Measurements from ENCODE around the gene LIX1L.
A peak's percentile ranks its signal among the peaks of the same experiment; 100 is the strongest.
"Not testable (repeated sequence)": the region's sequence is repeated elsewhere in the genome, so short reads cannot be mapped to it uniquely, and the experiment has no call there.

The LIX1L gene

DNA sequence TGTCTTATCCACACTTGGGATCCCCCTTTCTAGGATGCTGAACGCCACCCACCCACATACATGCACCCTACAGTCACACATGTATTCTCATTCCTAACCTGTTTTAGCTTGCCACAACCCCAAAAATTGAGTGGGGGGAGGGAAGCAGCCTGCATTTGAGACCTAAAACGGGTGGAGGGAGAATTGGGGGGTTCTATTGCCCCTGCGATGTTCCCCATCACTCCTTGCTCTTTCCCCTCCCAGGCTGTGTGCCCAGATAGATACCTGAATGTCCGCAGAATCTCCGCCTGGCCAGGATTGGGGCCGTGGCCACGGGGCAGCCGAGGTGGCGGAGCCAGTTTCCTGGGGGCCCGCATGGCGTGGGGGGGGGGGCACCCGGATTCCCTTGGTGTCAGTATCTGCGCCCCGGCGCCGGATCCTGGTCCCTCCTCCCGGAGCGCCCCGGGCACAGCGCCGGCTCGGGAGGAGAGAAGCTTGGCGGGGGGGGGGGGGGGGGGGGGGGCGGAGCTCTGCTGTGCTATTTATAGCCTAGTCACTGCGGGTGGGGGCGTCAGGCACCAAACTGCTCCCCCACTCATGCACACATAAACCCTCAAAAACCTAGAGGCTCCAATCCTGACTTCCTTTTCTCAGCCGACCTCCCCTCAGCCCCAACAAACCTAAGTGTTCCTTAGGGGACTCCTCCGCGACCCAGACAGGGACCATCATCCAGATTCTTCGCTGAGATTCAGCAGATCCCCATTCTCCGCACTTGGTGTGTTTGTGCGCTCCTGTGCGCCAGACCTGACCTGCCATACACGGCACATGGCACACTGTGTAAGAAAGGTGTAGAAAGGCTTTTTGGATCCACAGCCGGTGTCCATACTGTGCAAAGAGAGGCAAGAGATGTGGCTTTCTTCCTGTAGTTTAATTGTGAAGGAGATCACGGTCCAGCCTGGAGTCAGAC, 4.6 kb upstream of the LIX1L start:
- peak; percentile 19 for DNase-seq

DNA sequence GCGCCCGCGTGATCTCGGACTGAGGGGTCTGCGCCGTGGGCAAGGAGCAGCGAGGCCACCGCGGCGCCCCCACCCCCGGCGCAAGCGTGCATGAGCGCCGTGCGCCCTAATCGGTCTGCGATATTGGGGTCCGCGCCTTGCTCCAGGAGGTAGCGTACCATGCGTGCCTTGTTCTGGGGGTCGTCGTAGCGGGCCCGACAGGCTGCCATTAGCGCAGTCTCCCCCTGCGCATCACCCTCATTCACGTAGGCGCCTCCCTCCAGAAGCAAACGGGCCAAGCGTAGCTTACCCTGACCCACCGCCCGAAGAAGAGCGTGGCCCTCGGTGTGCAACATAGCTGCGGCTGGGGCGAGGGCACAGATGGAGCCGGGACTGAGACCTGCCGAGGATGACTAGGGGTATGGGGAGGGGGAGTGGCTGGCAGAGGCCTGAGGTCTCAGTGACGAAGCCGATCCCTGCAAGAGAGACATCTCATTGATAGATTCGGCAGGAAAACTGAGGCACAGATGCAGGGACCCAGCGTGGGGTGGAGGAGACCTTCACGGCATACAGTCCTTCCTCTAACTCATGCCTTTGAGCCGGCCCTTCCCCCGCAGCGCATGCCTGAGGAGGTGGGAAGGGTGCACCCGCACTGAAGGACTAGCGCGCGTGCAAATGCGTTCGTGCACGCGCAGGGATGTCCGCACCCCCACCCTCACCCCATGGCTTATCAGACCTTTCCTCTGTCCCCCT, 3.8 kb upstream of the LIX1L start:
- peak; percentile 39 for DNase-seq

DNA sequence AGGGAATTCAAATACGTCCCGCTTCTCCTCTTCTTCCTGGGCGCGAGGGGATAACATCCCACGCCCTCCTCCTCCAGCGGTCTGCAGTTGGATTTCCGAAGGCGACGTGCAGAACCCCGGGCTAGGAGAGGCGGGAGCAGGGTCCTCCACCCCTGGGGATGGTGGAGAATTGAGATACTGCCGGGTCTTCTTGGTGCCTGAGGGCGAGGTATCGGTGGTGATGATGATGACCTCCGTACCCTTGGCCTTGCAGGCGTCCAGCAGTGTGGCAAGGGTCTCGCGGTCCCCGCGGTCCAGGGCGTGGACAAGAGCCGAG, 3.2 kb upstream of the LIX1L start:
- DNase-seq: peak; percentile 34

DNA sequence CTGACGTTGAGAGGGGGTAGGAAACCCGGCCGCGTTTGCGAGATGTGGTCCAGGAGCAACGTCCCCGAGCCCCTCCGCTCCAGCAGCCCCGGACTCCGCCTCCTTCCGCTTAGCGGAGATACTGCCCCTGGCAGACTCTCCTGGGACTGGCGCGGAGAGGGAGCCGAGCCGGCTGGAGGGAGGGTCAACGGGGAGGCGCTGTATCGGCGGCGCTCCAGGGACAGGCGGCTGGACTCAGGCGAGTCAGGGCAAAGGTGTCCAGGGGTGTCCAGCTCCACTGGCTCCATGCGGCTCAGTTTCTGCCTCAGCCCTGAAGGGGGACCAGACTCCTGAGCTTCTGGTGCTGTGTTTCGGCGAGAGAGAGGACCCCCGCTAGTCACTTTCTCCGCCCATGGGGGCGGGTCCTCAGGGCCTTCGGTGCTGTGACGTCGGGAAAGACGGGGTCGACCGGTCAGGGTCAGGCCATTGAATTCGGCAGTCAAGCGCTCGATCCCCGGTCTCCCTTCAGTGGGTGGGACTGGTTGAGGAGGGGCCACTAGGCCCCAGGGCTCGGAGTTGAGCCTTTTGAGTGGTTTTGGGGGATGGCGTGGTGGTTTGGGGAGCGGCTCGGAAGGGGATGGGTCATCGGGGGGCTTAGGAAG, 2.8 kb upstream of the LIX1L start:
- DNase-seq: peak; percentile 83

DNA sequence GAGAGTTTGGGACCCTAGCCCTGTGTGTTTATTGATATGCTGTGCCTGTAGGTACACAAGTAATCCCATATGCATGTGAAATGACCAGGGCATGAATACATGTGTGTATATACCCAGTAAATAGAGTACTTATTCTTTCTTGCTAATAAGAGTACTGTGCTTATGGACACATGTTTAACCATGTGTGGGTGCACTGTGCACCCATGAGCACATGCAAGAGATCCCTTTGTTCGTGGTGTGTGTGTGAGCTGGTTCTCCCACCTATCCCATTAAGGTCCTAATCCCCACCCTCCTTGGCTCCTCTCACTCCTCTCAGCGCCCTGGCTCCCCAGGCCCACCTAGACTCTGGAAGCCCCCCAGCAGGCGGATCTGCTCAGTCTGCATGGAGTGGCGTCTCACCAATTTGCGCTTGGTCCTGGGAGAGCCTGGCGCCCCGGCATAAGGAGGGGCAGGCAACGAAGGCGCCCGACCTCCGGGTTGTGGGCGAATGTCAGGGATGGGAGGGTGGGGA, 2.2 kb upstream of the LIX1L start:
- no peak for DNase-seq

DNA sequence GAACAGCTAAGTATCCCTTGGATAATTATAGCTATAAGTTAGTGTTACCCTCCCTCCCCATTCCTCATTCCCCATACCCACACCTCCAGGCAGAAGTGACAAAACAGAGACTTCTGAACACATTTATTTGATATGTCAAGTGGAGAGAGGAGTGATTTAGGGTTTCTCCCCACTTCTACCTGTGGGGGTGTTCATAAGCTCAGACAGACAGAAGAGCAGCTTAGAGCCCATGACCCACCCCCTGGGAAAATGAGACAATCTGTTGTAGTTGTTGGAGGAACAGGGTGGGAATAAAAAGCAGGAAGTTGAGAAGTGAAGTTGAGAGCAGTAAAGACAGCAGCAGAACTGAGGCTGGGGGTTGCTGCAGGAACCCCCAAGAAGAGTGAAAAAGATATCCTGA, 1.5 kb upstream of the LIX1L start:
- DNase-seq: no peak

DNA sequence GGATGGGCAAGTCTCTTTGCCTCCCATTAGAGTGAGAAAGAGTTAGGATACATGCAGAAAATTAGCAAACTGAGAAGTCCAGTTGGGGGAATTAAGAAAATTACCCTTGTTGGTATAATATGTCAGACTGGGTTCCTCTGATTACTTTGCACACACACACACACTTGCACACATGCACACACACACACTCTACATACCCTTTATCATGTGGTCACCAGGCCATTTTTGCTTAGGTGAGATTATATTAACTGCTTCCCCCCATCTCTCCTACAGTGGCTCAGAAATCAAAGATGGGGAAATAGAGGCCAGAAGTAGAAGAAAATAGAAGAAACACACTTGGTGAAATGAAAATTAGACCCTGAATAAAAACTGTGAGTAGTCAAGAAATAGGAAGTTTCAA, 917 bp upstream of the LIX1L start:
- no peak for DNase-seq

DNA sequence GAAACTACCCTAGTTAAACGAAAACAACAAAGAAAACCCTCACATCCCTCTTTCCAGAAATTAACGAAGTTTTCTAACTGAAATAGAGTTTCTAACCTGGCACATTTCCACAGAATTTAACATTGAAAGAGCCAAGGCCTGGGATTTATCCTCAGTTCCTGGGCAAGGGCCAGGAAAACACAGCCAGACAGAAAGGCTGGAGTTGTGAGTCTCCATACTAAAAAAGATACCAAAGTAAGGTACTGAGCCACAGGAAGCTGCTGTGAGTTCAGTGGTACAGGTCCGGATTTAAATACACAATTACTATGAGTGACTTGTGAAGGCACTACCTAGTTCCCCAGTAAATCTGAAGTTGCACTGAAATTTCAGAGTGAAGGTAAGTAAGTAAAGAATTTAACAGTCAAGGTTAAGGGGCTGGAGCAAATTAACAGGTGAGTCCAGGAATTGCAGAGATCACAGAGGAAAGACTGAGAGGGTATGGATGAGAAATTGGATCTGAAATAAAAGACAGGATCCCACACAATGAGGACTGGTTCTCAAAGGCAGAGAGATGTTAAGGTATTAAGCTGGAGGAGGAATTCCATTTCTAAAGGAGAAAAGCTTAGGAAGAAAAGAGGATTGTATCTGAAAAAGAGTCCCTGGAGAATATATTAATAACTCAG, 905 bp downstream of the LIX1L start:
- DNase-seq: no peak

DNA sequence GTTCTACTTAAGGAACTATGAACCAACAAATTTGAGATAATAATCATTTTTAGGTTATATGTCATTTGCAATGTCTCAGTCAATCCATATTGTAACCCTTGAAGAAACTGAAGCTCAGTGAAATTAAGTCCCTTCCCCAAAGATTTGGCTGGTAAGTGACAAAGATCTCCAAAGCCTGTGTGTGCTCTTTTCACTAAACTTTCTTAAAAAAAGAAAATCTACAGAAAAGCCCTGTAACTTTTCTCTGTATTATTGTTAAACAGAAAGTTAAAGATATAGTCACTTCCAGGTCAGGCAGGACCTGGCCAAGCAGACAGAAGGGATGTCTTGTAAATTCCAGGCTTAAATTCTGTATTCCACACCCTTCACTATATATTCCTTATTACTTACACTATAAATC, 1.5 kb downstream of the LIX1L start:
- no peak for DNase-seq

DNA sequence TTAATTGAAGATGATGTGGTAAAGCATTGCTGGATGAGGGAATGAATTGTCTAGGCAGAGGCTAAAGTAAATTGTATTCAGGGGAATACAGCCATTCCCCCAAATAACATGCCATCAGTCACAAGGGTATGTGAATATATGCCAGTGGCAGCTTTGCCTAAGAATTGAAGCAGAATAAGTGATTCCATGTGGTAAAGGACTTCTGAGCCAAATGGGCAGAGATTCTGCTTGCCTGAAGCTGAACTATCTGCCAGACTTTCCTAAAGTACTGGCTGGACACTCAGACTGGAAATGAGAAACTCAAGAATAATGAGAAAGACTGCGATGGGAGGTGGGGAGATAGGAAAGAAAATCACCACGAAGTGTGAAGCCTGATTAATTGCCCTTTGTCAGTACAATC, 2.4 kb downstream of the LIX1L start:
- DNase-seq: no peak

DNA sequence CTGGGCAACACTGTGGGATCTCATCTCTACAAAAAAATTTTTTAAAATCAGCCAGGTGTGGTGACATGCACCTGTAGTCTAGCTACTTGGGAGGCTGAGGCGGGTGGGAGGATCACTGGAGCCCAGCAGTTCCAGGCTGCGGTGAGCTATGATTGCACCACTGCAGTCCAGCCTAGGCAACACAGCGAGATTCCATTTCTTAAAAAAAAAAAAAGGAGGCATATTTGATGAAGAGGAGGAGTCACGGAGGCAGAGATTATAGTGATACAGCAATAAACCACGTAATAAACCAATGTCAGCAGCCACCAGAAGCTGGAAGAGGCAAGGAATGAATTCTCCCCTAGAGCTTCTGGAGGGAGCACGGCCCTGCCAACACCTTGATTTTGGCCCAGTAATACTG, 4.0 kb downstream of the LIX1L start:
- no peak for DNase-seq

DNA sequence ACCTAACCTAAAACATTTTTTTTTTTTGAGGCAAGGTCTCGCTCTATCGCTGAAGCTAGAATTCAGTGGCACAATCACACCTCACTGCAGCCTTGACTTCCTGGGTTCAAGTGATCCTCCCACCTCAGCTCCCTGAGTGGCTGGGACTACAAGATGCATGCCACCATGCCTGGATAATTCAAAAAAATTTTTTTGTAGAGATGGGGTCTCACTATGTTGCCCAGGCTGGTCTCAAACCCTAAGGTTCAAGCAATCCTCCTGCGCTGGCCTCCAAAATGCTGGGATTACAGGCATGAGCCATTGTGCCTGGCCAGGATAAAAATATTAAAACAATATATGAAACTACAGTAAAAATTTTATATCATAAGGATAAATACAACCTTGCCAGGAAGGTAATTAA, 4.9 kb downstream of the LIX1L start:
- DNase-seq: no peak

DNA sequence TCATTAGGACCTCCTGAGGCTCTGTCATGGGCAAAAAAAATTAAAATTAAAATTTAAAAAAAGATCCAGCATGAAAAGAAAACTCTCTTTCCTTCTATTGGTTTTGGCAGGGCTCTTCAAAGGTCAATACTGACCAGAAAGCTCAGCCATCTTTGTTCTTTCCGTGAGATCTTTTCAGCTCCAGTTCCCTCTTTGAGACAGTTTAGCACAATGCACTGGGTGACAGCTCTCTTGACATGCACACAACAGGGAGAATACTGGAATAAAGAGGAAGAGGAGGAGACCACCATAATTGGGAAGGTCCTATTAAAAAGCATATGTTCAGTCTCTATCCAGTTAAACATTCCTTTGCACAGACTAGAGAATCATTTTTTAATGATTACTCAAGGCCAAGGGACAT, 6.3 kb downstream of the LIX1L start:
- DNase-seq: no peak

DNA sequence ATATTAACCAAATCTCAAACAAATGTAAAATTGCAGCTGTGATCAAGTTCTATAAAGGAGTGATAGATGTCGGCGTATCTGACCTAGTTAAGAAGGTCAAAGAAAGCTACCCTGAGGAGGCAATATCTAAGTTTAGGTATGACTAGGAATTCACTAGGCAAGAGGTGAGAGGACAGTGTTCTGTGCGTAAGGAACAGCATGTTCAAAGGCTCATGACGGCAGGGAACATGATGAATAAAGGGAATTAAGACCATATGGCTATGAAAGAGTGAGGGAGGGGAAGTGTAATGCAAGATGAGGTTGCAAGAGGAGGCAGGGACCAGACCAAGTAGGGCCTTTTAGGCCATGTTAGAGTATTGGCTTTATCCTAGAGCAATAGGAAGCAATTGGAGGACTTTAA, 8.6 kb downstream of the LIX1L start:
- DNase-seq: no peak

DNA sequence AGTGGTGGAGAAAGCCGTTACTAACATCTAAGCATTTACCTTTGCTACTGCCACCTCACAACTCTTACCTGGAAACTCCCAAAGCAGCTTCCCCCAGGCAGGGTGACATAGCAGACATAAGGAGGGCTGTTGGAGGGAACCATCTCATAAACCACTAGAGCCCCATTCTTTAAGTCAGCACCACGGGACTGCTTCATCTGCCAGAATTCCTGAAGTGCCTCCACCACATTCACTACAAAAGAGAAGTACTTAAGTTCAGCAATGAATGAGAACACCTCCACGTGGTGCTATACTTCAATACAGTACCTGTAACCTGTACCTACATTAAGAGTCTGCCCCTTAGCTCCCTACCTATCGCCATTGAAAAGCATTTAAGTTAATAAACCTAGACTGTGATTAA, 10.3 kb downstream of the LIX1L start:
- no peak for DNase-seq

DNA sequence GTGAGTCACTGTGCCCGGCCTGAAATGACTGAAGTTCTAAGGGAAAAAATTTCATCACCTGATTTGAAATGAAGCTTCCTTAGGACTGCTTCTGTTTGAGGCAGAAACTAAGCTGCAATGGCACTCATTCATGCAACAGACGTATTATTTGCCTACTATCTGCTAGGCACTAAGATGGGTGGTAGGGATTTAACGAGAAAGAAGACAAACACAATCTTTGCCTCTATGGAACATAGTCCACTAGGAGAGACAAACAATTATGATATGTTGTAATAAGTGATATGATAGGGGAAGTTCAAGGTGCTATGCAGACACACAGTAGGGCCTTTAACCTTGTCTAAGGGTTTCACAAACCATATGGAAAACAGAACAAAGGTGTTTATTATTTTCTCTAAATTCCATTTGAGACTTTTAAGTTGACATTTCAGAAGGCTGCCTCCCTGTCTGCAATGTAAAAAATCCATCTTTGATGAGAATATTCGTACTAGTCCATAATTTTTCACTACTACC, 11.3 kb downstream of the LIX1L start:
- DNase-seq: no peak

DNA sequence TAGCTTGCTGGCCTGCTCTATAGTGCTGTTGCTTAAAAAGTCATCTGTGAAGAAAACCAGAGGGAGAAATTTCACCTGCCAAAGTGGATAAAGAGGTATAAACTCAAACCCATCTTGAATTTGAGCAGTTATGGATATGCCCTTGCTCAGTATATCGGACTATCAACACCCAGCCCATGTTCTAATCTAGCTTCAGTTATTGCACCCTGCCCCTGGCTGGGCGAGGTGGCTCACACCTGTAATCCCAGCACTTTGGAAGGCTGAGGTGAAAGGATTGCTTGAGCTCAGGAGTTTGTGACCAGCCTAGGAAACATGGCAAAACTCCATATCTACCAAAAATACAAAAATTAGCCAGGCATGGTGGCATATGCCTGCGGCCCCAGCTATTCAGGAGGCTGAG, 13.3 kb downstream of the LIX1L start:
- DNase-seq: no peak

DNA sequence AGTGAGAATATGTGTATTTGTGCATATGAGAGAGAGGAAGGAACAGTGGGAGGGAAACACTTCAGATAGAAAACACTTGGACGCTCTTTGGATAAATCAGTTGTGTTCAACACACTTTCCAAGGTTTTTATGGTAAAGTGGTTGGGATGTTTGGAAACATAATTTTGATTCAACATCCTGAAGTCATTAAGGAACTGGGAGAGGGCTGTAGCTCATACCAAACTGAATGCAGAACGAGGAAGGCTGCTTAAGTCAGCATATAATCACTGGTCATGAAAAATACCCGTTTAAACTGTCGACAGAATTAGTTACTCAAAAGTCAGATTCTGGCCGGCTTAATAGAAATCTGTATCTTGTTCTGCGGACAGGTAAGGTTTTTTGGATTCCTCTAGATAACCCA, 14.9 kb downstream of the LIX1L start:
- no peak for DNase-seq

DNA sequence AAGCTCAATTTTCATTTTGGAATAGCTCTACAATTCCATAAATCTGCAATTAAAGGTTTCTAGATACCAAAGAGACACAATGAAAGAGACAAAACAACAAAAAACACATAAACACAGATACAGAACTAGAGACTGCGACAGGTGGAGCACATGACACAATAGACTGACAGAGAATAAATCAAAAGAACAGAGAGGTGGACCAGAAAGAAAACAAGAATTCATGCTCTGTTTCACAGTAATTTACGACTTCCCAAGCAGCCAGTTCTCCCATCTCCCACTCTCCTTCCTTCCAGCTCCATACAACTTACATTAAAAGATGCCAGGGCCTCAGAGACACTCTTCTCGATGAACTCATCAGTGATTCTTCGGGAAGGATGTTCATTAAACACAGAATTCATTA, 15.4 kb downstream of the LIX1L start:
- no peak for DNase-seq

DNA sequence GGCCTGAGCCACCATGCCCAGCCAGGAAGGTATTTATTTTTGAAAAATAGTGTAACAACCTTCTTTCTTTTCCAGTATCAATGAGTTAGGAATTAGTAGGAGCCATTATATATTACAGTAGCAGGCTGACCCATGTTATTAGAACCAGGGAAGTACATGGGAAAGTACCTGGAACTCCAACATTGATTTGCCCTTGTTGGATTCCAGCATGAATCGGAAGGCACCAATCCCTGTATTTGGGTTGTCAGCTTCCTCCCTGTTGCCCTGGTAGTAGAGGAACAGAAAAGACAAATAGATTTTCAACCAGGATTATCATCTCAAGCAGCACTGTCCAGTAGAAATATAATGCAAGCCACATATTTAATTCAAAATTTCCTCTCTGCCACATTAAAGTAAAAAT, 20.4 kb downstream of the LIX1L start:
- DNase-seq: no peak

DNA sequence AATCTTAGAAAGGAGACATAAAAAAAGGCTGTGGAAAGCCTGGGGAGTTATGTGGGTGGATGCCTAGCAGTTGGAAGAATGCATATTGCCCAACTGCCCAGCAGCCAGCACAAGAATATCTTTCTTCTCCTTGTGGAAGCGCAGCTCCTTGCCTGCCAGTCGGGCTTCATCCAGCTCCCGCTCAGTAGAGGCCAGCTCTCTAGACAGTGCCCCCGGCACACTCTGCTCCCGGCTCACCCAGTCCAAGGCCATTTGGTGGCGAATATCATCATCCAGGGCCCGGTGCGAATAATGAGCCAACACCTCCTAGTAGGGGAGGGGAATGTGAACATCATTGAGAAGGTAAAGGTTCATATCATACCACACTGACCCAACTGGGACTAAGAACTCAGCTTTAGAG, 21.6 kb downstream of the LIX1L start:
- DNase-seq: no peak

DNA sequence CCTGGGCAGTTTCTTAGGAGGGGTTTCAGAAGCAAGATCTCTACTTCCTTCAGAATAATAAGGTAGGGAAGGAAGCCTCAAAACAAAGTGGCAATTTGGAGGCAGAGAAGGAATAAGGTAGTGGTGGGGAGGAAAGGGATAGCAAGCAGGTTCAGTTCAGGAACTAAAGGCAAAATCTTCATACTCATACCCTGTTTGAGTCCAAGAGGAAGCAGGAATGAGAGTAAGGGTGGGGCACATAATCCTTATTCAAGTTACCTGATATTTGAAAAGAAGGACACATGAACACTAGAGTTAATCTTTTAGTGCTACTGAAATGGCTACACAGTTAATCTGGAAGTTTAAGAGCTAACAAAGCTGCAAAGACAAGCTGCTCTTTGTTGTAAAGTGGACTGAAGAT, 22.1 kb downstream of the LIX1L start:
- DNase-seq: no peak

DNA sequence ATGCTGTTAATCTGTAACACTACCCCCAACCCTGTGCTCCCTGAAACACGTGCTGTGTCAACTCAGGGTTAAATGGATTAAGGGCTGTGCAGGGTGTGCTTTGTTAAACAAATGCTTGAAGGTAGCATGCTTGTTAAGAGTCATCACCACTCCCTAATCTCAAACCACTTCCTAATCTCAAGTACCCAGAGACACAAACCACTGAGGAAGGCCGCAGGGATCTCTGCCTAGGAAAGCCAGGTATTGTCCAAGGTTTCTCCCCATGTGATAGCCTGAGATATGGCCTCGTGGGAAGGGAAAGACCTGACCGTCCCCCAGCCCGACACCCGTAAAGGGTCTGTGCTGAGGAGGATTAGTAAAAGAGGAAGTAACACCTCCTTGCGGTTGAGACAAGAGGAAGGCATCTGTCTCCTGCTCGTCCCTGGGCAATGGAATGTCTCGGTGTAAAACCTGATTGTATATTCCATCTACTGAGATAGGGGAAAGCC, 25.3 kb downstream of the LIX1L start:
- not testable (repeated sequence) for DNase-seq

Measured in NCI-H146 (cell line).